HG02798 (cell line): Measurements from ENCODE around the gene GPBAR1.

ENCODE experiments used
- ATAC-seq: cut with Tn5 transposase; IDR thresholded peaks from one replicate; pipeline ENCODE4 v1.9.1; 2021; ENCODE audit warnings: mild to moderate bottlenecking; ENCODE audit not compliant: unreplicated experiment, poor library complexity

GPBAR1 gene, protein sequence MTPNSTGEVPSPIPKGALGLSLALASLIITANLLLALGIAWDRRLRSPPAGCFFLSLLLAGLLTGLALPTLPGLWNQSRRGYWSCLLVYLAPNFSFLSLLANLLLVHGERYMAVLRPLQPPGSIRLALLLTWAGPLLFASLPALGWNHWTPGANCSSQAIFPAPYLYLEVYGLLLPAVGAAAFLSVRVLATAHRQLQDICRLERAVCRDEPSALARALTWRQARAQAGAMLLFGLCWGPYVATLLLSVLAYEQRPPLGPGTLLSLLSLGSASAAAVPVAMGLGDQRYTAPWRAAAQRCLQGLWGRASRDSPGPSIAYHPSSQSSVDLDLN

DNA sequence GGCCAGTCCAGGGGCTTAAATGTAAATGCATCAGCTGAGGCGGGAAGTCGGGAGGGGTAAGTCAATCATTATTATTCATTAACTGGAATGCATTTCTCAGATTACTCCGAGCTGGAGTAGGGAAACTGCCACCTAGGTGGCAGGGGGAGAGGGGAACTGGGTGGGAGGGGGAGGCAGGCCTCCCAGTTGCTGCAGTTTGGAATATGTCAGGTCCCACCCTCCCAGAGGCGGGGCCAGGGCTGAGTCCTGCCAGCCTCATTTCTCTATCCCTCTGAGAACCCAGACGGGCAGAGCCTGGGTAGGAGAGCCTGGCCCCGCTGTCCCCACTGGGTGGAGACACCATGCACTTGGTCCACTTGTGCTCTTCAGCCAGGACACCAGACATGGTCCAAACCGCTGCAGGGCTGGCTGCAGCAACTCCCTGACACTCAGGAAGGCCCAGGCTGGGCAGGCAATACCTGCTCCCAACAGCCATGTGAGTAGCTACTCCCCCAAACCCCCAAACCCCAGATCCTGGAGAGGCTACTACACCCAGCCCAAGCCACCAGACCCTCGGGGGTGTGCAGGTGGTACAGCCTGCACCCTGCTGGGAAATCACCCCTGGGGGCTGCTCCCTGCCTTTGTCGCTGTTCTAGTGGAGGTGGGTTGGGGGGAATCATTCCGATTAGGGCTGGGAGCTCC lies at the start of gene GPBAR1:
GPBAR1 (plus strand) TSS at position 274 of the 681 bp plus-strand sequence. CDS start 1,710 bp downstream, outside the sequence.
- ATAC-seq = no peak

DNA sequence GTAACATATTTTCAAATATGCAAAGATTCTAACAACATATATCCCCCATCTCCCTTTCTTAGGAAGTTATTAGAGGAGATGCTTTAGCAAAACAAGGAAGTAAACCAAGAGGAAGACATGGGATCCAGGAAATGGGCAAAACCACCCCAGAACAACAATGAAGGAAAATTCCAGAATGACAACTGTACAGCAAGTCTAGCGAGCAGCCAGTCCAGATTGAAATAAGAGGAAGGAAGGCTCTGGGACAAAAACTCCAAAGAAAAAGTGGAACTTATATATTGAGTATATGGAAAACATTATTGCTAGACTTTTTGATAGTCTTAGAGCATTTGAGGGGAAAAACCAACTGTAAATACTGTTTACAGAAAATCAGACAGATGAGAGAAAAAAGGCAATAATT lies 46.7 kb upstream of the GPBAR1 start:
- ATAC-seq = no peak

DNA sequence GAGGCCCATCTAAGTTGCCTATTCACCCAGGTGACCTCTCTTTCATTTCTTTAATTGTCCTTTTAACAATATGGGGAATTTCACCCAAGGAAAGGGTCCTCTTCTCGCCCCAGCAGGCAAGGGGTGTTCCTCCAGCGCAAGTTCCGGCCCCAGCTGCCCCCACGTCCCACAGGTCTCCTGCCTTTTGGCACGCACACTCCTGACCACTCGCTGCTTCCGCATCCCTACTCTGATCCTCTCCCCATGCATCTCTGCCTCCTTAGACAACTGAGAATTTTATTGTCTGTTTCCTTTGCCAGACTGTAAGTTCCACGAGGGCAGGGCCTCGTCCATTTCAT lies 44.5 kb upstream of the GPBAR1 start:
- ATAC-seq = no peak

DNA sequence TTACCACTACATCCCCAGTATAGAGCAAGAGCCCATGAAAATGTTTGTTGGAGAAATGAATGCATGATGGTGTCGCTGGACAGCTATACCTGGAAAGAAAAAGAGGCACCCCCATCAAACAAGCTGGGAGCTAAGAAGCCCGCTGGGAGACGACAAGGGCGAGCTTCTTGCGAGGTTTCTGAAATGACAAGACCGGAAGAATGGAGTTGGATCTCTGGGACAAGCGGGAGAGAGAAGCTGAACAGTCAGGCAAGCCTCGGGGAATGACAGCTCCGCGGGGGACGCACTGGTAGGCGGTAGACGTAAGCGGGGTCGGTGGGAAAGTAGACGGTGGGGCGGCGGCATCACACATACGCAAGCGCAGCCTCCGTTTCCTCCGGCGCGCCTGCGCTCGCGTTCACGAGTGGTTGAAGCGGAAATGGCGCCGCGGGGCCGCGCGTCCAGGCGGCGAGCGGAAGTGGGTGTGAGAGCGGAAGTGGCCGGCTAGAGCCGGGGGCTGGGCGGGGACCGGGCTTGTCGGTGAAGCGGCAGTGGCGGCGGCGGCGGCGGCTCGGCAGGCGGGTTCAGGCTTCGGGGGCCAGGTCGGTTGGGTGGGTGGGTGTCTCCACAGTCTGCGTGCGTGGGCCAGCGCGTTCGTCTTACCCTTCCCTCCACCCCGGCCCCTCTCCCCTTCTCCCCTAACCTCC lies 44.0 kb upstream of the GPBAR1 start, which contains the start of gene ARPC2:
ARPC2 (plus strand) TSS at position 516 of the 686 bp plus-strand sequence. CDS start 282 bp downstream, outside the sequence.
- peak; percentile 77 for ATAC-seq

DNA sequence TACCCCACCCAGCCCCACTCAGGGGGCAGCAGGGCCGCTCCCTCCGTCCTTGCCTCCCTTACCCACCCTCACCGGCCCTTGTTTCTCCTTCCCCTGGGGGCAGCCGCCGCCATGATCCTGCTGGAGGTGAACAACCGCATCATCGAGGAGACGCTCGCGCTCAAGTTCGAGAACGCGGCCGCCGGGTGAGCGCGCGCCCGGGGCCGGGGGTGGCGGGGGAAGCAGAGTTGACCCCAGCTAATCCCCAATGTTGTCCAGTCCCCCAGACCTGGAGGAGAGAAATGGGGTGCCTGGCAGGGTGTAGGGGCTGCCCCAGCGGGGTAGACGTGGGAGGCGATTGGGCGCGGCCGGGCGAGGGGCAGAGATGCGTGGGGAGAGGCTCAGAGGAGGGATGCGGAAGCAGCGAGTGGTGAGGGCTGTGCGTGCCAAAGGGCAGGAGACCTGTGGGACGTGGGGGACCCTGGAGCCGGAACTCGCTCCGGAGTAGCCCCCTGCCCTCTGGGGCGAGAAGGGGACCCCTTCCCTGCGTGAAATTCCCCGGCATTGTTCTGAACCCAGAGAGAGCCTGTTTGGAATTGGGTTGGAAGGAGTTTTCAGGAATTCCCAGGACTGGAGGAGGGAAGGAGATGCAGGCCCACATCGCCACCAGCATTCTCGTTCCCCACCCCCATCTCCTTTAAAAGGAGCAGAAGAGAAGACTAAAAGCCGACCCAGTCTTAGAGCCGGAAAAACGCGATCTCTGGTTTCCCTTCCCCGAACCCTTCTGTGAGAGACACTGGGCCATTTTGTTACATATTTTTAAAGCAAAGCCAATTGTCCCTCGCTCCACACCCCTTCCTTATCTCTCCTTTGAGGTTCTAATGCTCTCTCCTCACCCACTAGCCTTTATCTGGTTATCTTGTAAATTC lies 43.2 kb upstream of the GPBAR1 start:
- ATAC-seq = peak; percentile 43

DNA sequence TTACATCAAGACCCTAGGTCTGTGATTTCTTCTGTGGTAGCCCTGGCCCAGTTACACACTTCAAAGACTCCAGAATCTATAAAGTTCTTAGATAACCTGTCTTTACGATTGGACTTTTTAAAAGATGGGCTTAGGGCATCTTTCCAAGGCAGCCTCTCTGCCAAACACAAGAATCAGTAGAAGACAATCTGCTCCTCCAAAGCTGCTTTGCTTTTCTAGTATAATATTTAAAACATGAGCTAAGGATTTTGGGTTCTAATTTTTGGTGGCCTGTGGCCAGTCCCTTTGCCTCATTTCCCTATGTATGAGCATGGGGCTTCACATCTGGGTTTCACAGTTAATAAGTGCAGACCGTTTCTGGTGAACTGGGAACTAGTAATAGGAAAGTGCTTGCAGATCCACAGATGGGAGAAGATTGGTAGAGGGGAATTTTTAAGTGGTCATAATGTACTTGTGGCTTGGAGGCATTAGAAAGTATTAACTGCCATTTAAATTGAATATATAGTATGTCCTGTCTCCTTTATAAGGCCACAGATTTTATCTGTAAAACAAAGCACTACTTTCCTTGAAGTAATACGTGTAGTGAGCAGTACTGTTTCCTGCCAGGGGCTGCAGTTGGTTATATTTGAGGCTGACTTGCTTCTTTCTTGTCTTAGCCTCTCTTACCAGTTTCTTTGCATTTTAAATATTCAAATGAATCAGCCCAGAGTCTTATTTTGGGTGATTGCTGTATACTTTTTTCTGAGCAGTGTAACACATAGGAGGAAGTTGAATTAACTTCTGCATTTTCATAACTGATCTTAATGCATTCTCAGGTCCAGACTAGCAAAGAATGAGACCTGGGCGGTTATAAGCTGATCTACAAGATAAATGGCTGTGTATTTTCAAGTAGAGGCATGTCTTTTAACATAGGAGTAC lies 42.3 kb upstream of the GPBAR1 start:
- peak; percentile 50 for ATAC-seq

DNA sequence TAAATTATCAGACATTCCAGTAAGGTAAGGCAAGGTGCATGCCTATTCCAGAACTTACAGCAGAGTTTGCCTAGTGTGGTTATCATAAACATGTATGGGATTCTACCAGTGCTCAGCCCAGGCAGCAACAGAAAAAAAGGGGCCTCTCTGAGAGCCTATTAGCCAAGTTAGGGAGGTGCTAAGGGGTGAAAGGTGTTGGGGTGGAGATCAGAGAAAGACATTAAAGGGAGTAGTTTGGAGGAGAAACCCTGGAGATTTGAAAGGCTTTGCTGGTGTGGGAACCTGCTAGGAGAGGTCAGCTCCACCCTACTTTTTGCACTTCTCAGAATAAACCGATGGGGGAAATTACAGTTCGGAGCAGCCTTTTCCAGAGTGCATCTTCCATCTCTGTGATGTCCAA lies 40.9 kb upstream of the GPBAR1 start:
- no peak for ATAC-seq

DNA sequence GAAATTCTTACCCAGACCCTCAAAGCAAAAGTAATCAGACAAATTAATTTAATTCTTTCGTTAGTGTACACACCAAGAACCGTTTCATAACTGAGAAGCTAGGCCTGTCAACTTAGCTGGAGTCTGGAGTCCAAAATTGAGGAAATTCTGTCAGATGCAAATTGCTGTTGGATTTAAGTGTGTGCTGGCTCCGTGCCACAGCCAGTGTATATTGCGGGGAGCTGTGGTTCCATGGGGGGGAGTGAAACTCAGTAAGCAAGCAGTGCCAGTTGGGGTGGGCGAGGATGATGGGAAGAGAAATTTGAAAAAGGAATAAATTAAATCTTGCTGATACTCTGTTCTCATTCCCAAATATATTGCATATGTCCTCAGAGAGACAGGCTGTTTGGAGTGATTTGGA lies 39.8 kb upstream of the GPBAR1 start:
- no peak for ATAC-seq

DNA sequence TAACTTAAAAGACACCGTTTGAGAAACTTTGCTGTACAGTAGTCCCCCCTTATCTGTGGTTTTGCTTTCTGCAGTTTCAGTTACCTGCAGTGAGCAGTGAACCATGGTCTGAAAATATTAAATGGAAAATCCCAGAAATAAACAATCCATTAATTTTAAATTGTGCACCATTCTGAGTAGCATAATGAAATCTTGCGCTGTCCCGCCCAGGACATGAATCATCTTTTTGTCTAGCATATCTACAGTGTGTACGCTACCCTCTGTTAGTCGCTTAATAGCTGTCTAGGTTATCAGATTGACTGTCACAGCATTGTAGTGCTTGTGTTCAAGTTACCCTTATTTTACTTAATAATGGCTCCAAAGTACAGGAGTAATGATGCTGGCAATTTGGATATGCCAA lies 37.8 kb upstream of the GPBAR1 start:
- no peak for ATAC-seq

DNA sequence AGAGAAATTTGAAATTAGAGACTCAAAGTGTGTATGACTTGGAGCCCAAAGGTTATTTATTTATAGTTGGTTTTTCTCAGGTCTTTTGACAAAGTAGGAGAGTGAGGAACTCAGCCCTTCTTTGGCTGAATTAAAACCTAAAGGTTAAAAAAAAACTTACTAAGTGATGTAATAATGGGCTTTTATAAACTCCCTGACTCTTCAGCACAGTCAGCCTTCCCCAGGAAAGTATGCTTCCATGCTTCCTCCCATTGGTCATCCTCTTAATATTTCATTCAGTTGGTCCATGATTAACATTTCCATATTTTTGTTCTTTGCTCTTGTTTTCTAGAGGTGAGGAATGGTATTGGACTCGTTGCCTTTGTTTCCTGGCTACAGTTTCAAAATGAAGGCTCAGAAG lies 36.6 kb upstream of the GPBAR1 start:
- no peak for ATAC-seq

DNA sequence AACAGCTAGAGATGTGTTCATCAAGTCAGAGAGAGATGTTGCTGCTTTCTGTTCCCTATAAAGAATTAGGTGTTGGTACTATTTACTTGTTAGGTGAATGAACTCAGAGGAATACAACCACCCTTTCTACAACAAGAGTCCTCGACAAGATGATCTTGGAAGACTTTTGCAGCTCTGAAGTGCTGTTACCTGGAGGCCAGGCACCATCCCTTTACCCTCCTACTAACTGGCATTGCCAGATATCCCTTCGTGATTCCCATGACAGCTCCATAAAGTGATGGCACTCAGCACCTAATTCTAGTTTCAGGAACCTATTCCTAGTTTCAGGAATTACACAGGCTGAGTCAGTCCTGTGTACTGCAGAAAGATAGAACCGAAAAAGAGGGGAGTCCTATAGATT lies 33.9 kb upstream of the GPBAR1 start:
- no peak for ATAC-seq

DNA sequence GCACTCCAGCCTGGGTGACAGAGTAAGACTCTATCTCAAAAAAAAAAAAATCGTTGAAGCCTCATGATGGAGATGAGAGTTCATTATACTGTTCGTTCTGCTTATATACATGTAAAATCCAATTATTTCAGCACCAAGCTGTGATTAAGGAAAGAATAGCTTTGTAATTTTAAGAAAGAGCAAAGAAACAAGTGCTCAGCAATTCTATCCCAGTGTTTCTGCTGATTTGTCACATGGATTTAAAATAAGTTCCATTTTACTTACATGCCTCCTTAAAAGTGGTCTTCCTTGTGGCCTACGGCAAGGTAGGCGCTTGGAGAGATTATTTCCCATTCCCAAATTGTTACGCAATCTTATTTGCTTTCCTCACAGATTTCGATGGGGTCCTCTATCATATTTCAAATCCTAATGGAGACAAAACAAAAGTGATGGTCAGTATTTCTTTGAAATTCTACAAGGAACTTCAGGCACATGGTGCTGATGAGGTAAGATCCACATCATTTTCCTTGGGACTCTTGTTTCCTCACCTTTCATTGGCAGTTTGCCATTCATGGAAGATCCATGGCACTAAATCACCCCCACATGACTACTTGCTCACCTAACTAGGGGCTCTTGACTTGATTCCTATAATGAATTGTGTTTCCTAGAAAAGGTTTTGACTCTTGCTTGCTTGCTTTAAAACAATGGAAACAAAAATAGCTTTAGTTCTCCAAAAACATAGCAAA lies 32.3 kb upstream of the GPBAR1 start:
- ATAC-seq = no peak

DNA sequence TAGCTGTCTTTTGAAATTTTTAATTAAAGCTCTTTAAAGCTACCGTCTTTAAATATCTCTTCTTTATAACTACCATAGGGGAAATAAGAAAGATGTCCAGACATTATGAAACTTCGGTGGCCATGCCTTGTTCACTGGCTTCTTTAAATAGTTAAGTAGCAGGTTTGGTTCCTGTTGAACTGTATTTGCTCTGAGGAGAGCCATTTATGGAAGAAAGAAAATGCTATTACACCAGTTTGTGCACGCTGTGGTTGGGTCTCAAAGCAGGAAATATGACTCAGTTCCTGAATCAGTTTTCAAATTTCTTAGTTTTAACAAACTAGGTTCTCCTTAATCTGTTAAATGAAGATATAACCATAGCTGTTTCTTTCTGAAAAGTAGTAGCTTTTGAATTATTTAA lies 31.6 kb upstream of the GPBAR1 start:
- ATAC-seq = peak; percentile 78

DNA sequence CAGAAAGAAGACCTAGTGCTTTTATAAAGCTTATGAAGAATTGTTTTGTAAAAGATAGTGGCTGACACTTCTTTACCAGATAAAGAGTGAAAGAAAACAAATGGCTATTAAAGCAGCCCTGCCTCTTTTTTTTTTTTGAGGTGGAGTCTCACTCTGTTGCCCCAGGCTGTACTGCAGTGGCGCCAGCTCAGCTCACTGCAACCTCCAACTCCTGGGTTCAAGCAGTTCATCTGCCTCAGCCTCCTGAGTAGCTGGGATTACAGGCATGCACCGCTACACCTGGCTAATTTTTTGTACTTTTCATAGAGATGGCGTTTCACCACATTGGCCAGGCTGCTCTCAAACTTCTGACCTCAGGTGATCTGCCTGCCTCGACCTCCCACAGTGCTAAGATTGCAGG lies 31.0 kb upstream of the GPBAR1 start:
- no peak for ATAC-seq

DNA sequence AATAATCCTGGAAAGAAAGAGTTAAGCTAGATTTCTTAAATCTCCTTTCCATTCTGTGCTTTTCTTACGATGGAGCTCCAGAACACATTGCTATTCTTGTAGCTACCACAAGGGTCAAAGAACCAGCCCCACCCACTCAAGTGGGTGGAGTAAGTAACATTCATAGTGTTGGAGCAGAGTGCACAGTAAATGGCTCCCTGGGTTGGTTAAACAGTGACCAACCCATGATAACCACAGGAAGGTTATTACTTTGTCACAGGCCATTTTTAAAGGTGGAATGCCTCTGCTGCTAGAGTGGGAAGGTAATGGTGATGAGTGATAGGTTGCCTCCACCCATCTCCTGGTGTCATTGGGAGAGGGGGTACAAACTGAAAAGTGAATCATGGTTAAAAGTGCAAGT lies 29.9 kb upstream of the GPBAR1 start:
- ATAC-seq = peak; percentile 67

DNA sequence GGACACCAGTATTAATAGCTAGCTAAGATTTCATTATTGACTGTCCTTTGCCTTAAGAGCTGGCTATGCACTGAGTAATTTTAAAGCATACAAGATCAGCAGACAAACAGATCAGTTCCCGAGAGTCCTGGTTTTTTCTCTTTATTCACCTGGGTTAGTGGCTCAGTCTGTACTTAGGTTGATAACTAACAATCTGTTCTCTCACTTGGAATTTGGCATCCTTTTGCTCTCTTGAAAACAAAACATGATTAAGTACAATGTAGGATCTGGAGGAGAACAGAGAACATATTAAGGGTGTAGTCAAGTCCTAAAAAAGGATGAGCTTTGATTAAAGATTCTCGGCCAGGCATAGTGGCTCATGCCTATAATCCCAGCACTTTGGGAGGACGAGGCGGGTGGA lies 27.3 kb upstream of the GPBAR1 start:
- ATAC-seq = no peak

DNA sequence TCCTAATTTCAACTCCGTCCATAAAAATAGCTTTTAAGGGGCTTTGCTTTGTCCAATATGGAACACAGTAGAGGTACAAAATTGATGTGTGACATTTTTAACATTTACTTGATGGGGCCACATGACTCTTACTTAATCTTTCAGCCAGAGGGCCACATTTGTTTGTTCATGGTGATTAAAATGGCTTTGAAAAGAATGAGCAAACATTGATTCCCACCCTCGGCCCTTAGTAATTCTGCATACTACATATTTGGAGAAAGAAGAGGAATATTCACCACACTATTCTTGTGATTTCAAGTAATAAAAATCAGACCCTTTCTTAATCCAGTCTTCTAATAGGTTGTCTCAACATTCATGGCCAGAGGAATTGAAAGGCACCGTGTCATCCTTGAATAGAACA lies 26.3 kb upstream of the GPBAR1 start:
- ATAC-seq = no peak

DNA sequence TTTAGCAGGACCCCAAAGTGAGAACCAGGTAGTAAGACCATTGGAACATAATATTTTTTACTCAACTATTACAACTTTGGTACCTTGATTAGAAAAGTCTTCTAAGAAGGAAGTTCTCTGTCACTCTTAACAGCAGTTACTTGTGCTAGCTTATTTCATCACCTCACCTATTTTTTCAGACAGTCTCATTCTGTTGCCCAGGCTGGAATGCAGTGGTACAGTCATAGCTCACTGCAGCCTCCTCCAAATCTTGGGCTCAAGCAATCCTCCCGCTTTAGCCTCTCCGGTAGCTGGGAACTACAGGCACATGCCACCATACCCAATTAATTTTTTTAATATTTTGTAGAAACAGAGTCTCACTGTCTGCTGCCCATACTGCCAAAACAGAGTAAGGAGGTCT lies 25.8 kb upstream of the GPBAR1 start:
- ATAC-seq = no peak

DNA sequence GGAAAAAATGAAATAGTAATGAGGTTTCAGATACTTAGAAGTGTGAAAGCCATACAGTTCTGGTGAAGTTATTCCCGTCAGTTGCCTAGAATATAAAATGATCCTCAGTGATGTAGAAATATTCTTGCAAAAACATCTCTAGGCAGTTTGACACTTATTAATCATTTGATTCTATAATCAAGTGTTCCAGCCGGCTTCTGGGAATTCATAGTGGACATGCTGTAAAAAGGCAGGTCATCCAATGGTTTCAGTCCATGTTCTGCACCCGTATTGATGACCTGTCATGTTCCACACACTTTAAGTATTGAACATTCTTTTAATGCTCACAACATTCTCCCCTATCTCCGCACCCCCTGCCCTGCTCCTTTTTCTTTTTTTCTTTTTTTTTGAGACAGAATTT lies 24.0 kb upstream of the GPBAR1 start:
- no peak for ATAC-seq
